GM19324 (cell line): ENCODE measurements around the gene PFKFB2.

ENCODE experiments used
- ATAC-seq: cut with Tn5 transposase; IDR thresholded peaks from one replicate; pipeline ENCODE4 v1.9.1; 2021; ENCODE audit warnings: mild to moderate bottlenecking, moderate library complexity; ENCODE audit not compliant: unreplicated experiment, low FRiP score

PFKFB2 gene

DNA sequence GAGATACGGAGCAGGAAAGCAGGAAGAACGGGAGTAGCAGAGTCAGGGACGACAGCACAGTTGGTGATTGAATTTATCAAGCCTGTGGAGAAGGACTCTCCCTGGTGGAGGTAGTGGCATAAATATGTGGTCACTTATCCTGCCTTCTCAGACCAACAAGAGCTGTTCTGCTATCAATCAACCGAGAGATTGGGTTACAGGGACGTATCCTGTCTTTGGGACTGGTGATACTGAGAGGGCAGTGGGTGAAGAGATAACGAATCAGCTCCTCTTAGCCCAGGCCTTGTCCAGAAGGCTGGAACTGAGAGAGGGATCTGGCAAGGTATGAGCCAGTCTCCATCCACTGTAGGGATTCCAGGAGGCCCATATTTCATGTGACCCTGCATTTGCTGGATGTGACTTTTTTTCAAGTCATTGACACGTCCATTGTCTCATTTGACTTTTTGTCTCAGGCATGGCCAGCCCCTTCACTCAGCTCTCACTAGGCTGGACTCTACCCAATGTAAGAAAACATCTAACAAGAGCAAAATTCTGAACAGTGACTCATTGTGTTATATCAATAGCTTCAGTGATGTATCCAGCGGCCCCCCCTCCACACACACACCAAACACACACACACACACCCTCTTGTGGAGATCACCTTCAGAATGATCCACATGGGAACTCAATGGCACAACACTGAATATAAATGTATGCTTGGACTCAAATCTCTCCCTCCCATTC, 31.8 kb upstream of the PFKFB2 start:
- no peak for ATAC-seq

DNA sequence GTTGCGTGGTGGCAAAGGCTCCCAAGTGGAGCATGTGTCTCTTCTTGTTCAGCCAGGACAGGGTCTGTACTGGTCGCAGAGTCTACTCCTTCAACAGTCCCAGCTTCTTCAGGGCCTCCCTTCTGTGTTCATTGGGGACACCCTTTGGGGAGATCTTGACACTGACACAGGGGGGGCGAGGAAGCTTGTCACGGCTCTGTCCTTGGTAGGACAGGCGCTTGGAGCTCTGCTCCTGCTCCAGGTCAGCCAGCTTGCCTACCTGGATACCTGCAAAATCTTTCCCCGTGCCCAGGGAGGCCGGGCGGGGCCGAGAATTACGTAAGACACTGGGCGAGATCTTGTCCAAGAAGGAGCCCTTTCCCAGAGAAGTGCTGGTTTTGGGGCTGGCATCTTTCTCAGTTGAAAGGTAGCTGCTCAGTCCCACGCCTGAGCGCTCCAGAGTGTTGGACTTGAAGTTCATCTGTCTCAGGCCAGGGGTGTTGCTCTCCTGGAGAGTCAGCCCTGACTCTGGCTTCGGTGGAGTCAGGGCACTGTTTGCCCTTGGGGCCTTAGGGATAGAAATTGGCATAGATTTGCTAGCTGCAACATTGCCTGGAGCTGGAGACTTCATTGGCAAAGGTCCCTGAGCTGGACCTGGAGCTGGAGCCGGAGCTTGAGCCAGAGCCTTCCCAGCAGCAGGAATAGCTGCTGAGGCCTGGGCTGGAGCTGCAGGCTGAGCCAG, 31.0 kb upstream of the PFKFB2 start:
- no peak for ATAC-seq

DNA sequence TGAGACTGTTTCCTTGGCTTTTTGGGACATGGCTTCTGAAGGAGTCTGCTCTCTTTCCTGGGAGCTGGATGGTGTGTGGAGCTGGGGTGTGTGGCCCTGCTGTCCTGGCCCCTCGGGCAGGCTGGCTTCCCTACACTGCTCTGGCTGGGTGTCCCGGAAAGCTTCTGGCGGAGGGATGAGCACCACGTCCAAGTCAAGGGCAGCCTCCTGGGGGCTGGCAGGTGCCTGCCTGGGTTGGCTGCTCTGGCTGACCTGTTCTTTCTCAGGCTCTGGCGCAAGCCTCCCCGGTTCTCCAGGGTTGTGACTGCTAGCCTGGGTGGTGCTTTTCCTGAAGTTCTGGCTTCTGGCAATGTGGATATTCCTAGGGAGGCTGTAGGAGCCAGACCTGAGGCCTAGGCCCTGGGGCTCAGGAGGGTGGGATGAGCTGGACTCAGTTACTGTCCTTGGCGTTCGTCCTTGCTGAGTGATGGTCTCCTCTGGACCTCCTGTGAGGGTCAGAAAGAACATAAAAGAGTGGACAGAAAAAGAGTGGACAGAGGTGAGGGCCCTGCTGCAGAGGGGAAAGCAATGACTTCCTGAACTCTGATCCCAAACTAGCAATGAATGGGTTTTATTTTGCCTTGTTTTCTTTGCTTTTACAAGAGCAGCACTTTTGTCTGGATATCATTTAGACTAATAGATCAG, 29.9 kb upstream of the PFKFB2 start:
- ATAC-seq = no peak

DNA sequence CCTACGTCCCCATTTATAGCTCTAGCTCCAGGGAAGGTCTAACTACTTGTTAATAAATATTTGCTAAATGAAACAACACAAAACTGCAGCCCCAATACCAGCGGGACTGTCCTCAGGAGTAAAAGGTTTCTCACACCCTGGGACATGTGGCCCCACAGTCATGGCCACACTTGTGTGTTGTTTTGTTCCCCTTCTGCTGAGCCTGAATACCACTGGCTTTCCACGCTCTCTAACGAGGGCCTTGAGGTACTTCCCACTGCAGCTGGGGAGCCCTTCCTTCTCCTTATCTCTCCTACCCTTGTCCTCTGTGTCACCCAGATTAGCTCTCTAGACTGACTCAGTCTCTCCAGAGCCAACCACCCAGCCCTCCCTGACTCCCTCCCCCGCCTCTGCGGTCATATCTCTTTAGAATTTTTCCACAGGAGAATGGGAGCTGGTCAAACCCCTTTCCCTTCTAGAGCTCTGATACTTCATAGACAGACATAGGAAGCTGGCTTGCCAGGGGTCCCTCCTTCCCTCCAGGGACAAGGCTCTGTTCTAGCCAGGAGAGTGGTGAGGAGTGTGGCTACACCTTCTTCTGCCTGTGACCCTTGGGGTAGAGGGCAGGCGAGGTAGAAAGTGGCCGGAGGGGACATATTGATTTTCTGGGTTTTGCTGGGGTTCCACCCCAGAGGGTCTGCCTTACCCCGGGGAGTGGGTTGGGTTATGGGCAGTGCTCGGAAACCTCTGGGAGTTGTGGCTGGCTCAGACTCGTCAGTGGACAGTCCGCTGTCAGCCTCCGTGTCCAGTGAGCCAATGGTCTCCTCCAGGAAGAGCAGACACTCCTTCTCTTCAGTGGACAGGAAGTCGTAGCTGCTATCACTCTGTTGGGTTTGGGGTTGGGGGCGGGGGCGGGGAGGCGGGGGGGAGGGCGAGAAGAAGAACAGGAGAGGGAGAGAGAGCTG, 28.6 kb upstream of the PFKFB2 start:
- ATAC-seq = no peak

DNA sequence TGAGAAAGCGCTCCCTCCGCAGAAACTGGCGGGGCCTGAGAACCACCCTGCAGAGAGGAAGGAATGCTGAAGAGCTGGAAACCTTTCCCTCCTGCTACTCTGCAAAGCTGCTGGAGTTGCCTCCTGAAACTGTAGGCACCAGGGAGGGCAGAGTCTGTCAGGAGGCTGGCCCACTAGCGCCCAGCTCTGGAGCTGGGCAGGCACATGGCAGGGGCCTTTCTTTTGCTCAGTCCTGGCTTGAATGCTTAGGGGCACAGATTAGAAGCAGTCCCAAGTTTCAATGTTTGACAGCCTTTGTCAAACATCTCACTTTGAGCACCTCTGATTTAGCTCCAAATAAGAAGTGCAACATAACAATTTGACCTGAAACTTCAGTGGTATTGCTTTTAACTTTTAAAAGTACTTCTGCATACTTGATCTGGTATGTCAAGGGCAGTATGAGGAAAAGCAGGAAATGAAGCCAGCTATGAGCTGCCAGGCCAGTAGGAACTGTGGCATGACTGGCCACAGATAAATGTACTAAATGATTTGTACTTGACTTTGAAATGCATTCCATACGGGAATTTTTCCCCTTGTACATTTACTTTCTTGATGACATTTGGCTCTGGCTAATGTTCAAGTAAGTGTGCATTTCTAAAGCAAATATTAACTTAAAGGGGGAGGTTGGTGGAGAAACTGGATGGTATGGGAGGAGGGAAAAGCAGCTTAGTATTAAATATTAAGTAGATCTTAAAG, 27.8 kb upstream of the PFKFB2 start:
- ATAC-seq = no peak

DNA sequence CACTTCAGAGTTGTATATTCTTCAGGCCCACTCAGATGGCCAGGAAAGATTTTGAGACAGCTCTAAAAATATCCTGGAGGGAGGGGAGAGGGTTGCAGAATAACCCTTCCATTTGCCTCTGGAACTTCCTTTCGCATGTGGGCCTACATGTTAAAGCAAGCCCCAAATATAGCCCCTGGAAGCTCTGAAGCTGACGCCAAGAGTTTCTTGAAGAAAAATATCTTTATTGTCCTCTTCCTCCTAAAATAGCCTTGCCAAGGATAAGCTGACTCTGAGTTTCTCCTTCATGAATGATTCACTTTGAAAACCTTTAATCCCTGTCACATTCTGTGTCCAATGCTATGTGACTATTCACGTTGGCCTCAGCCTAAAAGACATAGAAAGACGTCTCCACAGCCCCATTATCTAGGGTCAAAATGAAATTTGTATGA, 27.0 kb upstream of the PFKFB2 start:
- ATAC-seq = no peak

DNA sequence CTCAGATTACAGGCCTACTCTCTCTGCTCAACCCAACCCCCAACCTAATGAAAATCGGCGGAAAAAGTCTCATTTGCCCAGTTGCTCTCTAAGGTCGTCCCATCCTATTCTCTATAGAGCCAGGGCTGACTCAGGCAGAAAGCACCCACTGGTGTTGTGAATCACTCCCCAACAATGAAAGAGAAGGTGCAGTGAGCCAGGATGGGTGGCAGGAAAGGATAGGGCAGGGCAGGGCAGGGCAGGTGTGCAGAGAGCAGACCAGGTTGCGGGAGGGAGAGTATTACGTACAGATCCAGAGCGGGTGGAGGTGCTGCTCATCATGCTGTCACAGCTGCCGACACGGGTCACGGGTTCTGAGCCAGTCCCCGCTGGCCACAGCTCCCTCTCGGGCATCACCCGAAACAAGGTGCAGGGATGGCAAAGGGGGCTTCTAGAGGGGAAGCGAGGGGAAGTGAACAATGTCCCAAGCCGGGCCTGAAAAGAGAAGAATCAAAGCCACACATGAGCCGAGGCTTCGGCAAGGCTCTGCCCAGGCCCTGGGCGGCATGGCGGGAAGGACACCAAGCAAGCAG, 25.8 kb upstream of the PFKFB2 start:
- ATAC-seq = no peak

DNA sequence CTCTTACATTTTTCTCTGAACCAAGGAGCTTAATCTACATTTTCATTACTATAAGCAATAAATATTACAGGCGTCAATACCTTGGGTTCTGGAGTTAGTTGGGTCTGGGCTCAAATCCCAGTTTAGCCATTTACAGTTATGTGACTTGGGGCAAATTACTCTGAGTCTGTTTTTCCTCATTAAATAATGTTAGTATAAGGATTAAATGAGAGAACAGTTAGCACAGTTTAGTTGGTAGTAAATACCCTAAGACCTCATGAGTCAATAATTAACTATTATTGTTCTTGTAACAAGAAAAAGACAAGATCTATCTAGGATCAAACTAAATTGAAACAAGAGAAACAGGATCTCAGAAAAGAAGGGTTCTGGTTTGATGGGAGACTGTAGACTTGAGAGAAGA, 25.2 kb upstream of the PFKFB2 start:
- ATAC-seq = no peak

DNA sequence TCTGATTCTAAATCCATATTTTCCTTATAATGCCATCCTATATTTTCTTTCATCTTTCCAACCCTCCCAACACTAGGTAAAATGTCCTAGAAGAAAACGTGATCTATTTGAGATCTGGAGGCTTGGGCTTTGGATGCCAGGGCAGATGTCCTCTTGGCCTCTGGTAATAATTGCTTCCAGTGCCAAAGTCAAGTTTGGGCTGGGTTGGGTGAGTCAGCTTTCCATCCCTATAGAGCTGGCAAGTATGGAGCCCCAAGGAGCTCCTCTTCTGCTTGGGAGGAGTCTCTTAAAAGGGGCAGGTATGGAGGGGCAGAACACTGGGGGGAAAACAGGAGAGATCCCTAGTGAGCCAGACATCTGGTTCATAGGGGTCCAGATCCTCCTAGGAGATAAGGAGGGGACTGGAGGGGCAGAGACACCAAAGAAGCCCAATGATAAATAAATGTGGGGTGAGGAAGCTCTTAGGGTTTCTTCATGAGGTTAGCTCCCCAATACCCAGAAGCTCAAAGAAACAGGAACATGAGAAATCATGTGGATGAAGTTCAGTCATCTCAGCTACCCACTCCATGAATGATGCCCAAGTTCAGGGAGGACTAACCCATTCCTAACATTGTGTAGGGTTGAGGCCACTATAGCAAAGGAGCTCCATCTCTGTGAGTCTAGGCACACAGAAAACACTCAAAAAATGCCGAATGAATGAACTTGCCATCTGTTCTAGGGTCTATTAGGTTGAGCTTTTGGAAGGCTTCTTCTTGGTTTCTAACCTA, 24.0 kb upstream of the PFKFB2 start:
- no peak for ATAC-seq

DNA sequence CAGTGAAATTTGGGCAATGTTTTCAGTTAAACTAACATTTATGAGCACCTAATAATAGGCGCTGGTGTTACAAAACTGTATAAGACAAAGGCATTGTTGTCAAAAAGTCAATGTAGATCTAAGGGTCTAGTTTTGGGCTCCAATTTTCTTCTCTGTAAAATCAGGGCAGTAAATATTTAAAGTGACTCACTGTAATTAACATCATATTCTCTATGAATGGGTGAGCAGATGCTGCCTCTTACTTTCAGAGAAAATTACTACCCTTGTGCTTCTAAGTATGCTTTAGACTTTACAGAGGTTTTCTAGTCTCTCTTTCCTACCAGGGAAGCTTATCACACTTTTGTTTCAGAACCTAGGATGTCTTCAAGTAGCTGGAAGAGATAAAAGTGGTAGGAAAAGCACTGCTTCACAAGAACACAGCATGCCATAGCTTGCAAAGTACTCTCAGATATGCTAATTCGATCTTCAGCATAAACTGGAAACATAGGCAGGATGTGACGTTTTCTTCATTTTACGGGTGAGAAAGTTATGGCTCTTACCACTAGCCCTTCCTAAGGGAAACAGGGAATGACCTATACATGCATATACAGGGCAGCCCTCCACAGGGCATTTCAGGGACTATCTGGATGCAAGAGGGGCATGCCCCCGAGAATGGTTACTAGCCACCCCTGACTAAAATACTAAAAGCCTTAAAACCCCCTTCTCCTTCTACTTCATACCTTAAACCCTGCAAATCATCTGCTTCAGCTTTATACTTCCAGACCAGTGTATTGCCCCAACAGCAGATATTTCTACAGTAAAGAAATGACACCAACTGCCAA, 23.2 kb upstream of the PFKFB2 start:
- ATAC-seq = no peak

DNA sequence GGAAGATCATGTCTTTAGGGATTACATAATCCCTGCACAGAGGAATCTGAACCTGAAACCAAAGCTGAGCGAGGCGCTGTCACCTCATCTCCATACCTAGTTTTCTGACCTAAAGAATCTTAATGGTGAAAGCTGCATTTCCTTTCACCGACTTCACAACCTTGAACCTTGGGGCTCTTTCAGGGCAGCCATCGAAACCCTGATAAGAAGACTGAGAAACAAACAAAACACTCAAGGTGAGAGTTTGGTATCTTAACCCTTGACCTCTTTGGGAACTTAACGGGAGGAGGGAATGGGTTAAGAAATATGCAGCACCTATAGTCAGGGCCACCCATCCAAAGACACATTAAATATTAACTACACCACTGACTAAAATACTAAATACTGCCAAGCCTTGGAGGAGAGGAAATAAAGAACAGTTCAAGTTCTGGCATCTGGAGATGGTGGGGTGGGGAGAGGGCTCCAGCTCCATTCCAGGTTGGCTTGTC, 22.5 kb upstream of the PFKFB2 start:
- ATAC-seq = no peak

DNA sequence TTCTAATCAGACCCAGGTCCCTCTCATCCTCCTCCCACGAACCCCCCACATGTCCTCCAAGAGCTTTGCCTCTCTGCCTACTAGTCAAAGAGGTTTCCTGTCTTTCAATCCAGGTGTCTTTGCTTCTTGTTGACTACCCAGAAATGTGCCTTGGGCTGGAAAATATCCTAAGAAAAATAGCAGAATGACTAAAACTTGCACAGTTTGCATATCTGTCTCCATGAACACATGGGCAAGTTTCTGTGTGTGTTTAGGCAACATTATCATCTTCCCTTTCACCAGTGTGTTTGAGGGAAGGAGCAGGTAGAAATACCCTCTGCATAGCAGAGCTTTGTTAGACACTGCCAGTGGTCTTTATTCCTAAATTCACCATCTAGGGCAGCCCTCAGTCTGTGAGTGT, 22.1 kb upstream of the PFKFB2 start:
- no peak for ATAC-seq

DNA sequence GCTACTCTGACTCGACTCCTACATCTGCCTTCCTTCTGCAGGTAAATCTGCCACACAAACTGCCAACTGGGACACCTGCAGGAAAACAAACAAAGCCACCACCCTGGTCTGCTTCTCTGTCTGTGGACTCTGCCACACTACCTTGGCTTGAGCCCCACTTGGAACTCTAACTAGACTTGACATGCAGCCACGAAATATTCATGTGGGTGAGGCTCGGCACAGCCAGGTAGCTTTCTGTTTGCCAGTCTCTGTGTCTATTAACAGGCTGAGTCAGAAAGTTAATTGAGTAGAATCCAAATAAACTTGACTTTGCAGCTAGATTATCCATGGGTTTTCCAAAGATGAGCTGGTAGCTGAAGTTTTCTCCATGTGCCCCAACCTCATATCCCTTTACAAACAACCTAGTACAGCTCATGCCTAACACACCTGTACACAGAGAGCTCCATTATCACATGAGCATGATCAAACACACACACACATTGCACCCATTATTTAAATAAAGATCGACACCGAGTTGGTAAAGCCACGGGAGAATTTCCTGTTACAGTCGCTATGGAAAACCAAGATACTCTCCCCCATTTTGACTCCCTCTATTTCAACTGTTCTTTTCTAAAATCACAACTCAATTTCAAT, 21.3 kb upstream of the PFKFB2 start:
- no peak for ATAC-seq

DNA sequence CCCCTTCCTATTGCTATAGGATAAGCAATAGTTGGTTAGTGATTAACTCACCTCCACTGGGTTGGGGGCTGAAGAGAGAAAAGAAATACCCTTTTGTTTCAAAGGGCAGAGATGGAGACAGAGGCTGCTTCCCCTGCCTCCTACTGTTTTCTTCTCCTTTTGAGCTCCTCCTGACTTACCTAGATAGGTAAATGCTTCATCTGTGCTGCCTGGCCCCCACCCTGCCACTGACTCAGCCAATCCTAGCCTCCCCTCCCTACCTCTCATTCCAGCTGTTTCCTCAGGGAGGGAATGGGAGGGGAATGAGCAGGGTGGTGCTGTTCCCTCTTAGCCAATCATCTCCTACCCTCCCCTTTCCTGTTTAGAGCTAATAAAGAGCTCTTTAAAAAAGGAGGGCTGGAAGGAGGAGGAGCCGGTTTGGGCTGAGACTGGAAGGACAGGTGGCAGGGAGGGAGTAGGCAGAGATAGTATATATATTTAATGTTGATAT, 20.5 kb upstream of the PFKFB2 start, which contains the start of gene C1orf116:
TSS of gene C1orf116 (minus strand) at position 229 of the 490 bp plus-strand sequence. CDS start 5,158 bp downstream, outside the sequence.
- no peak for ATAC-seq

DNA sequence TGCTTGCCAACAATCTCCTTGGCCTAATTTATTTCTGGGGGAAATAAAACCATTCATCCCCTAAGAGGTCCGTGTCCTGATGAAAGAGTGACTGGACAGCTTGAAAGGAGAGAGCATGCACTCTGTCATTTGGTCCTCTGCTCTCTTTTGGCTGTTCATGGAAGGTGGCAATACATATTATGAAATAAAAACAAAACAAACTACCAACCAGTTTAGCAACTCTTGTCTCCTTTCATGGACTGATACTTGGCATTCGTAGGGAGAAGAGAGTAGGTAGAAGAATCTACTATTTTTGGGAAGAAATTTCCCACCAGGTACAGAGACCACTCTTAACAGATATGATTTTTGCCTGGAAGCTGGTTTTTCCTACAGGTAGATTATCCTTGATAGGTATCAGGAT, 19.8 kb upstream of the PFKFB2 start:
- ATAC-seq = no peak

DNA sequence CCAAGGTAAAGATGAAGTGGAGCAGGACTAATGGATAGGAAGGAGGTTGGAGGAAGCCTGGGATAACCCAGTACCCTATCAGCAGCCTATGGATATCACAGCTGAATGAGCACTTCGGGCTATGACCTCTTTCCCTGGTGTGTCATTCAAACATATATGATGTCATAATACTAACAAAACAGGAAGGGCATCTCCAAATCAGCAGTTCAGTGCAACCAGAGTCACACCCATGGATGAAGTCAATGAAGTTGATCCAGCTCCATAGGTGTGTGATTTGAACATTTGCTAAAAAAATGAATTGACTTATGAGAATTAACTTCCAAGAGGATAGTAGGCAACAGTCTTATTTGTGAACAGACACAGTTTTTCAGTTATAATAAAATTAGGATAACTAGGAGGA, 18.9 kb upstream of the PFKFB2 start:
- no peak for ATAC-seq

DNA sequence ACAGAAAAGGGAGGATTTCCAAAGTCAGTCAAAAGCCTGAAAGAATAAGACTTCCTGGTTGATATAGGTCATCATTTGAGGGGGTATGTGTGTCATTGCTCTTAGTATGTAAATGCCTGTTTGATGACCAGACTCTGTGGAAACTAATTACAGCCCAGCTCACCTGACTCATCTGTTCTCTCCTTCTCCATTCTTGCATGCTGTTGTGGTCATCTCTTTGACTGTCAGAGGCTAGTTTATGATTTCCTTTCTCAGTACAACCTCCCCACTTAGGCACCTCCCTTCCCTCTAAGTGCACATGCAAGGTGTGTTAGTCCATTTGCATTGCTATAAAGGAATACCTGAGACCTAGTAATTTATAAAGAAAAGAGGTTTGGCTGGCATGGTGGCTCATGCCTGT, 18.1 kb upstream of the PFKFB2 start:
- no peak for ATAC-seq
